ENCODE results near the gene ITGAD. TPM values are rescaled to one million over a fixed set of nuclear protein-coding genes. Genes with fewer than 3 reads are reported as not detected.

The ITGAD gene
- total and polyA plus RNA-seq, 2 donors: 0.05 to 0.21 TPM

GRCh38 chr16:31420037-31420436 lies 26.9 kb downstream of the ITGAD start:
- Histone ChIP-seq H3K27ac (ENCODE audit: low read depth) (no peak overlapping the region), H3K4me3 (ENCODE audit: low read depth, low read length) (no peak overlapping the region), H3K36me3 (ENCODE audit: insufficient read depth) (no peaks in the 10 kb centered on the region), H3K4me1 (ENCODE audit: insufficient read depth) (no peaks in the 10 kb centered on the region)
- DNase-seq (ENCODE audit: extremely low spot score): no peak
- 76% methylated on average over 3 of the region's 3 CpGs for WGBS

- Histone ChIP-seq H3K27ac (ENCODE audit: low read depth) (no peak overlapping the region), H3K36me3 (ENCODE audit: insufficient read depth) (no peaks in the 10 kb centered on the region), H3K4me1 (ENCODE audit: insufficient read depth) (no peaks in the 10 kb centered on the region), H3K4me3 (ENCODE audit: low read depth, low read length) (no peak overlapping the region)
- DNase-seq (ENCODE audit: extremely low spot score): no peak
- WGBS: 63% methylated on average over 6 of the region's 6 CpGs
Measured at GRCh38 chr16:31421587-31421986, 28.5 kb downstream of the ITGAD start.

GRCh38 chr16:31423241-31423640 lies 30.1 kb downstream of the ITGAD start:
- no peaks in the 10 kb centered on the region for H3K36me3 ChIP-seq (ENCODE audit: insufficient read depth)
- WGBS: 57% methylated on average over 3 of the region's 3 CpGs
- H3K27ac ChIP-seq (ENCODE audit: low read depth): no peak overlapping the region
- H3K4me1 ChIP-seq (ENCODE audit: insufficient read depth): no peaks in the 10 kb centered on the region
- H3K4me3 ChIP-seq (ENCODE audit: low read depth, low read length): no peak overlapping the region
- no peak for DNase-seq (ENCODE audit: extremely low spot score)

GRCh38 chr16:31423801-31424200 lies 30.7 kb downstream of the ITGAD start:
- H3K4me1 ChIP-seq (ENCODE audit: insufficient read depth): no peaks in the 10 kb centered on the region
- H3K4me3 ChIP-seq (ENCODE audit: low read depth, low read length): no peak overlapping the region
- DNase-seq (ENCODE audit: extremely low spot score): no peak
- WGBS: 71% methylated on average over 12 of the region's 12 CpGs
- H3K36me3 ChIP-seq (ENCODE audit: insufficient read depth): no peaks in the 10 kb centered on the region
- no peak overlapping the region for H3K27ac ChIP-seq (ENCODE audit: low read depth)

GRCh38 chr16:31427441-31428278 lies 34.5 kb downstream of the ITGAD start:
- H3K4me1 ChIP-seq (ENCODE audit: insufficient read depth): no peaks in the 10 kb centered on the region
- no peaks in the 10 kb centered on the region for H3K36me3 ChIP-seq (ENCODE audit: insufficient read depth)
- WGBS: 17% methylated on average over 81 of the region's 83 CpGs
- H3K27ac ChIP-seq (ENCODE audit: low read depth): no peak overlapping the region
- no peak for DNase-seq (ENCODE audit: extremely low spot score)
- H3K4me3 ChIP-seq (ENCODE audit: low read depth, low read length): peak overlapping the region; percentile 47

- no peak for DNase-seq (ENCODE audit: extremely low spot score)
- Histone ChIP-seq H3K27ac (ENCODE audit: low read depth) (no peak within 1 kb of the TSS), H3K36me3 (ENCODE audit: insufficient read depth) (no peaks in the 10 kb centered on the region), H3K4me3 (ENCODE audit: low read depth, low read length) (peak within 1 kb of the TSS; percentile 47), H3K4me1 (ENCODE audit: insufficient read depth) (no peaks in the 10 kb centered on the region)
- WGBS: 50% methylated on average over 7 of the region's 7 CpGs
Measured at GRCh38 chr16:31428279-31428597, 35.1 kb downstream of the ITGAD start, which contains the start of gene COX6A2. Gene COX6A2 (minus strand): TSS chr16:31428360. CDS start chr16:31428325, 35 bp downstream.

DNA sequence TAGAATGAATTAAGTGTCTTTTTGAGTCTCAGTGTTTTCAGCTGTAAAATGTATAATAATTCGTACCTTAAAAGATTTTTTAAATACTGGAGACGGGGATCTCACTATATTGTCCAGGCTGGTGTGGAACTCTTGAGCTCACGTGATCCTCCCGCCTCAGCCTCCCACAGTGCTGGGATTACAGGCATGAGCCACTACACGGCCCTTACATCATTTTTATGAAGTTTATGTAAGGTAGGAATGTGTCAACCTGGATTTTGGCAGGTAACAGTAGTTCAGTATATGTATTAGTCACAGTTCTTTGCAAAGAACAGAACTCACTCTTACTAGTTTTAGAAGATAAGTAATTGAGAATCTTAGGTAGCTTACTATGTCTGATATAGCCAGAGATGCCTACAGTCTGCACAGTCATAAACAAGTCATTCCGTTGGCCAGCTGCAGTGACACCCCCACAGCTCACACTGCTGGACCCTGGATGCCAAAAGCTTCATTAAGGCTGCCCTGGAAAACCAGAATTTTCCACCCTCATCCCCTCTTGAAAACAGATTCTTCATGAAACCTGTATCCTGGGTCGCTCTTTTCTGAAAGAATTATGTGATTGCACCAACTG lies 35.6 kb downstream of the ITGAD start:
- Histone ChIP-seq H3K36me3 (ENCODE audit: insufficient read depth) (no peaks in the 10 kb centered on the region), H3K4me3 (ENCODE audit: low read depth, low read length) (no peak overlapping the region), H3K27ac (ENCODE audit: low read depth) (no peak overlapping the region), H3K4me1 (ENCODE audit: insufficient read depth) (no peaks in the 10 kb centered on the region)
- 62% methylated on average over 7 of the region's 7 CpGs for WGBS
- DNase-seq (ENCODE audit: extremely low spot score): no peak

DNA sequence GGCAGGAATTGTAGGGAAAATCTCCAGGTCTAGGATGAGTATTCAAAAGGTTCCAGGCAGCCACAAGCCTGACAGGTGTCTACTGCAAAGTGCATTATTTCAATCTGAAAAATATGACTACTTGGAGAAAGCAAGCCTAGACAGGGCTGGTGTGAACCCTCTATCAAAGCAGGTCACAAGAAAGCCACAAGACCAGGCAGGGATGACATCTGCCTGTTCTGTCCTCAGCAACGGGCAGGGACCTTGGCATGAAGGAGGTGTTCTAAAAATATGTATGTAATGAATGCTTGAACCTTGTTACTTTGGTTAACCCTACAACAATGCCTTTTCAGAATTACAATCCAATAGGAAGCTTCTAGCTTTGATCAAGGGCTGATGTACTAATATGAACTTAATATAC lies 36.2 kb downstream of the ITGAD start:
- no peak for DNase-seq (ENCODE audit: extremely low spot score)
- no peak overlapping the region for H3K27ac ChIP-seq (ENCODE audit: low read depth)
- H3K36me3 ChIP-seq (ENCODE audit: insufficient read depth): no peaks in the 10 kb centered on the region
- no peak overlapping the region for H3K4me3 ChIP-seq (ENCODE audit: low read depth, low read length)
- no peaks in the 10 kb centered on the region for H3K4me1 ChIP-seq (ENCODE audit: insufficient read depth)
- WGBS: 17% methylated on average over 1 of the region's 1 CpG

- Histone ChIP-seq H3K4me3 (ENCODE audit: low read depth, low read length) (no peak overlapping the region), H3K27ac (ENCODE audit: low read depth) (no peak overlapping the region)
- WGBS: 76% methylated on average over 3 of the region's 3 CpGs
Measured at GRCh38 chr16:31429796-31430195, 36.7 kb downstream of the ITGAD start.

GRCh38 chr16:31430380-31431052 lies 37.4 kb downstream of the ITGAD start:
- H3K4me1 ChIP-seq (ENCODE audit: insufficient read depth): no peaks in the 10 kb centered on the region
- no peak for DNase-seq (ENCODE audit: extremely low spot score)
- 56% methylated on average over 5 of the region's 5 CpGs for WGBS

More at GRCh38 chr16:31429796-31430195, 36.7 kb downstream of the ITGAD start:
- Histone ChIP-seq H3K36me3 (ENCODE audit: insufficient read depth) (no peaks in the 10 kb centered on the region), H3K4me1 (ENCODE audit: insufficient read depth) (no peaks in the 10 kb centered on the region)
- no peak for DNase-seq (ENCODE audit: extremely low spot score)

GRCh38 chr16:31435341-31436220 lies 42.4 kb downstream of the ITGAD start:
- H3K4me1 ChIP-seq (ENCODE audit: insufficient read depth): no peaks in the 10 kb centered on the region
- no peaks in the 10 kb centered on the region for H3K36me3 ChIP-seq (ENCODE audit: insufficient read depth)
- 91% methylated on average over 47 of the region's 47 CpGs for WGBS
- no peak overlapping the region for H3K27ac ChIP-seq (ENCODE audit: low read depth)
- H3K4me3 ChIP-seq (ENCODE audit: low read depth, low read length): no peak overlapping the region
- DNase-seq (ENCODE audit: extremely low spot score): no peak

More at GRCh38 chr16:31430380-31431052, 37.4 kb downstream of the ITGAD start:
- Histone ChIP-seq H3K4me3 (ENCODE audit: low read depth, low read length) (no peak overlapping the region), H3K36me3 (ENCODE audit: insufficient read depth) (no peaks in the 10 kb centered on the region), H3K27ac (ENCODE audit: low read depth) (no peak overlapping the region)

GRCh38 chr16:31436221-31437045 lies 43.3 kb downstream of the ITGAD start:
- H3K4me1 ChIP-seq (ENCODE audit: insufficient read depth): no peaks in the 10 kb centered on the region
- H3K4me3 ChIP-seq (ENCODE audit: low read depth, low read length): no peak overlapping the region
- DNase-seq (ENCODE audit: extremely low spot score): no peak
- no peak overlapping the region for H3K27ac ChIP-seq (ENCODE audit: low read depth)
- H3K36me3 ChIP-seq (ENCODE audit: insufficient read depth): no peaks in the 10 kb centered on the region
- 91% methylated on average over 44 of the region's 44 CpGs for WGBS
